Measurements from ENCODE around the gene YWHAG. TPM values are rescaled to one million over a fixed set of nuclear protein-coding genes. Genes with fewer than 3 reads are reported as not detected.

Gene YWHAG
- total RNA-seq, result 111 and 133 TPM in 2 replicates

DNA sequence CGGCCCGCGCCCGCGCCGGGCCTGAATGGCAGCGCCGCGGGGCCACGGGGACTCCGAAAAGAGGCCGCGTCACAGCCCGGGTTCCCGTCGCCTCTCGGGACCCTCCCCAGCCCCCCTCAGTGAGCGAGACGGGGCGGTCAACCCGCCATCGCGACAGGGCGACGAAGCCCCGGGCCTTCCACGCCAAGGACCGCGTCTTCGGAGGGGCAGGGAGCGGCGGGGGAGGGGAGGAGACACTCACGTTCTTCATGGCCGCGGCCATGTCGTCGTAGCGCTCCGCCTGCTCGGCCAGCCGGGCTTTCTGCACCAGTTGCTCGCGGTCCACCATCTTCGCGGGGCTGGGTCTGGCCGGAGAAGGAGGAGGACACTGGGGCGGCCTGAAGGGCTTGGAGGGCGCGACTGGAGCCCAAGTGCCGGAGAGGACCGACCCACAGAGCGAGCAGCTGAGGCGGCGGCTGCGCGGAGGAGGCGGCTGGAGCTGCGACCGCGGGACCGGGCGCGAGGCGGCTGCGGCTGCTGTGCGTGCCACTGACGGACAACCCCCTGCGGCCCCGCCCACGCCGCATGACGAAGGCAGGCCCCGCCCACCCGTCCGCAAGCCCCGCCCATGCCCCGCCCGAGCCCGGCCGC lies at the start of gene YWHAG:
TSS of gene YWHAG (minus strand) at position 511 of the 630 bp plus-strand sequence. CDS start at position 328, 183 bp downstream.

DNA sequence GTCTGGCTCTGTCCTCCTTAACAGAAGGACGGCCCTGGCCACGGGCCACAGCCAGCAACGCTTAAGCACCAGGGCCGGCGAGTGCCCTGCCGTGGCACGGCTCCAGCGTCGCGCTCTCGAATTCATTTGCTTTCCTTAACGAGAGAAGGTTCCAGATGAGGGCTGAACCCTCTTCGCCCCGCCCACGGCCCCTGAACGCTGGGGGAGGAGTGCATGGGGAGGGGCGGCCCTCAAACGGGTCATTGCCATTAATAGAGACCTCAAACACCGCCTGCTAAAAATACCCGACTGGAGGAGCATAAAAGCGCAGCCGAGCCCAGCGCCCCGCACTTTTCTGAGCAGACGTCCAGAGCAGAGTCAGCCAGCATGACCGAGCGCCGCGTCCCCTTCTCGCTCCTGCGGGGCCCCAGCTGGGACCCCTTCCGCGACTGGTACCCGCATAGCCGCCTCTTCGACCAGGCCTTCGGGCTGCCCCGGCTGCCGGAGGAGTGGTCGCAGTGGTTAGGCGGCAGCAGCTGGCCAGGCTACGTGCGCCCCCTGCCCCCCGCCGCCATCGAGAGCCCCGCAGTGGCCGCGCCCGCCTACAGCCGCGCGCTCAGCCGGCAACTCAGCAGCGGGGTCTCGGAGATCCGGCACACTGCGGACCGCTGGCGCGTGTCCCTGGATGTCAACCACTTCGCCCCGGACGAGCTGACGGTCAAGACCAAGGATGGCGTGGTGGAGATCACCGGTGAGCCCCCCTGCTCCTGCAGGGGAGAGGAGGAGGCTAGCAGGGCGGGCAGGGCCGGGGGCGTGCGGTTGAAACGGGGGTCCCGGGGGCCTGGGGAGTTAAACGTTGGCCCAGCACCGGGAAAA lies 56.2 kb downstream of the YWHAG start, which contains the start of gene HSPB1:
TSS of gene HSPB1 (plus strand) at position 327 of the 855 bp plus-strand sequence. CDS start at position 367, 40 bp downstream.

Other genes with a start within 250 kb of the YWHAG start
- gene SRRM3, start 157.1 kb downstream of the YWHAG start, total RNA-seq, result 0.45 and 1.3 TPM in 2 replicates
- gene HSPB1, start 56.3 kb downstream of the YWHAG start, total RNA-seq, result 54.2 and 87.1 TPM in 2 replicates
- 0.36 and 0.47 TPM in 2 replicates for gene SSC4D, start 50.7 kb upstream of the YWHAG start, total RNA-seq
- gene ZP3, start 66.0 kb upstream of the YWHAG start, total RNA-seq, result 1.1 and 2.7 TPM in 2 replicates
- 2.8 and 4.9 TPM in 2 replicates for gene DTX2, start 102.7 kb upstream of the YWHAG start, total RNA-seq
- gene UPK3B, start 151.6 kb upstream of the YWHAG start, total RNA-seq, result 0.27 TPM in 1 of 2 replicates, not detected in the other
- gene SPDYE16, start 184.3 kb upstream of the YWHAG start, total RNA-seq, result not detected in 2 replicates